HG02970 (cell line): ENCODE measurements around the gene INF2.
"Not testable (repeated sequence)": the region's sequence is repeated elsewhere in the genome, so short reads cannot be mapped to it uniquely, and the experiment has no call there.

Source experiments
- ATAC-seq: cut with Tn5 transposase; IDR thresholded peaks from one replicate; pipeline ENCODE4 v1.9.1; 2021; ENCODE audit warnings: mild to moderate bottlenecking, moderate library complexity, moderate number of reproducible peaks; ENCODE audit not compliant: unreplicated experiment, low FRiP score

Gene INF2

GRCh38 chr14:104689109-104689880 is at the start of gene INF2:
Gene INF2 (plus strand): TSS chr14:104689618. CDS start chr14:104701366, 11,748 bp downstream.
- ATAC-seq: no peak

GRCh38 chr14:104639885-104640548 is 49.4 kb upstream of the INF2 start:
- ATAC-seq: no peak

DNA sequence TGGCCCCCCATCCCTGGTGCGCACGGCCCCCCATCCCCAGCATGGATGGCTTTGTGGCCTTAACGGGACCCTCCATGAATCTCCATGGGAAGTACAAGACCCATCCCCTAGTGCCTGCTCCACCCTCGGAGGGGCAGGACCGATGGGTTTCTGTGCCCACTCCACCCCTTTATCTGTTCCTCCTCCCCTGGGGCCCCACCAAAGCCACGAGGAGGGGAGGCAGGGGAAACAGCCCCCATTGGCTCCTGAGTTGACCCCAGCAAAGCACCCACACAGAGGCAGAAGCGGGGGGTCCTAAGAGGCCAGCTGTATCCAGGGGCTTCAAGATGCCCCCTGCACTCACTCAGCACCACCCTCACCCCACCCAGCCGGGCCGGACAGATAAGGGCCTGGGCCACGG is 48.7 kb upstream of the INF2 start:
- ATAC-seq: no peak

- no peak for ATAC-seq
Observed at GRCh38 chr14:104641753-104642539, 47.5 kb upstream of the INF2 start.

DNA sequence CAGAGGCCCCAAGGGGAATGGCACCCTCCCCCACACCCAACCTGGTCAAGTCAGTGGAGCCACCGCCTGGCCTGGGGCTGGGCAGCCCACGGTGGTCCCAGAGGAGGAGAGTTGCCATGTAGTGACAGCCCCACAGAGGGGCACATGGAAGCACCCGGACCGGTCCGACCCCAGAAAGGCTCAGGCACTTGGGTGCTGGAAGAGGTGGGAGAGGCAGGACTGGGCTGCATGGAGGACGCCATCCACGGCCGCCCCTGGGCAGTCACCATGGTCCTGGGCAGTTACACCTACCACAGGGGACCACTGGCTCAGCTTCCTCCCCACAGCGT is 46.9 kb upstream of the INF2 start:
- ATAC-seq: no peak

DNA sequence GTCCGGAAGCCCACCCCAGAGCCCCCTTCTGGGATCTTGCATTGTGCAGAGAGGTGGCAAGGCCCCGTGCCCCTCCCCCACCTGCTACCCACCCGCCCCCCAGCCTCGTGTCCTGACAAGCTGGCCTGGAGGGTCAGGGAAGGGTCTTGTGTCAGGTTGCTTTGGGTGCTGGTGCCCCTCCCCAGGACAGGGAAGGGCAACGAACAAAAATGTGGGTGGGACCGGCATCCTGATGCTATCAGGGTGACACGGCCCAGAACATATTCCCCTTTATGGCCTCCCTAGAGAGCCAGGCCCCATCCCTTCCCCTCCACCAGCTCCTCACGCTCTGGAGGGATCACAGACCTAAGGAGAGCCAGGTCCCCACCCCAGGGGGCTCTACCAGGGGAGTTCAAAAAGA is 46.1 kb upstream of the INF2 start:
- ATAC-seq: no peak

GRCh38 chr14:104644091-104644635 is 45.3 kb upstream of the INF2 start:
- ATAC-seq: no peak

DNA sequence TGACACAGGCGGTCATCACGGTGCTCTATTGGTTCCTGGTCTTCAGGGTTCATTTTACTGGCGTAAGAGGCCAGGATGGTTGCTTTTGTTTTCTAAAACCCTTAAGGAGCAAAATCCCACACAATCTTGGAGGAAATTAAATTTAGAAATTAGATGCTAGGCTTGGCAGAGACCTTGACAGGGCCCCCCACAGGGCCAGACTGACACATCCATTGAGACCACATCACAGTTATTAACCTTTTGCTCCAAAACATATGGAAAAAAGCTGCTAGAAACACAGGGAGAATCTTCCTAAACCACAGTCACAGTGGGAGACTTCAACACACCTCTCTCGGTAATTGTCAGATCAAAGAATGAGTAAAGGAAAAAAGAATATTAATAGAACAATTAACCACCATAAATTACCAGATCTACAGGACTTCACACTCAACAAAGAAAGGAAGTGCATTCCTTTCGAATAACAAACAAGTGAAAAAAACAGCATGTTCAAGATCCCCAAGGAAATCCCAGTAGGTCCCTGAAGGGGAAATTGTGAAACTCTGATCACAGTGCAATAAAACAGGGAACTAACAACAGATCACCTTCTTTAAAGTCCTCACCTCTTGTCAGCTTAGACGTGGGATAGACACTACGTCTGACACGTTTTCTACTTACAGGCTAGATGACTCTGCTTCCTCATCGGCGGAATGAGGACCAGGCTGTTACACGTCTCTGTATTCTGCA is 44.6 kb upstream of the INF2 start:
- no peak for ATAC-seq

GRCh38 chr14:104647467-104648043 is 41.9 kb upstream of the INF2 start:
- ATAC-seq: no peak

- ATAC-seq: no peak
Observed at GRCh38 chr14:104650057-104650980, 39.1 kb upstream of the INF2 start.

DNA sequence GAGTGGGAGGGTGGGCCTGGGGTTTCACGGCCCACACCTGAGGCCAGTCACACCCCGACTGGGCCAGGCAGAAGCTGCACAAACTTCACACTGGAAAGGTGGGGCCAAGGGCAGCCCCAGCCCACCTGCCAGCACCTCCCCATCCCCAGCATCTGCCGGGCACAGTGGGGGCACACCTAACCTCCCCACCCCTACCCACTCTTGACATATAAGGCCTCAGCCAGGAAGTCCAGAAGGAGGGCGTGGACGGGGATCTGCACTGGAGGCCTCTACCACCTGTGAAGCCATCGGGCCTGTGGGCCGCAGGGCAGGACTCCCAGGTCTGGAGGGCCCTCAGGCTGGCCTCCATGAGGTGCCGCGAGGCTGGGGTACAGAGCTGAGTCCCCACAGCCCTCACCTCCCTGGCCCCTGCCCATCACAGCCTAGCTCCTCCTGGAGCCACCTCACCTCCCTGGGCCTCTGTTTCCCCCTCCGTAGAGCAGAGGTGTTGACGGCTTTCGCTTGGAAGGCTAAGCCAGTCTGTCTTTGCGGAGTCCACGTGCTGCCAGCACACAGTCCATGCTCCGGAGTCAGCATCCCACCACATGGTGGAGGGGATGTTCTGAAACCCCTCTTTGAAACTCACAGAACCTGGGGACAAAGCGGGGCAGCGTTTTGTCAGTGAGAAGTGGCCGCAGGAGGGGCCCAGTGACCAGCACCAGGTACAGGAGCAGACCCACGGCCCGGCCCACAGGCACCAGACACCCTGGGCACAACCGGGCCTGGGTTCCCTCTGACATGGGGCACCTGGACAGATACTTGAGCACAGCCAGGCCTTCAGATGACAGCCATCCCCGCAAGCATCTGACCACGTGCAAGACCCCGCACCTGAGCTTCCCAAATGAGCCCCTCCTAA is 38.2 kb upstream of the INF2 start:
- no peak for ATAC-seq

DNA sequence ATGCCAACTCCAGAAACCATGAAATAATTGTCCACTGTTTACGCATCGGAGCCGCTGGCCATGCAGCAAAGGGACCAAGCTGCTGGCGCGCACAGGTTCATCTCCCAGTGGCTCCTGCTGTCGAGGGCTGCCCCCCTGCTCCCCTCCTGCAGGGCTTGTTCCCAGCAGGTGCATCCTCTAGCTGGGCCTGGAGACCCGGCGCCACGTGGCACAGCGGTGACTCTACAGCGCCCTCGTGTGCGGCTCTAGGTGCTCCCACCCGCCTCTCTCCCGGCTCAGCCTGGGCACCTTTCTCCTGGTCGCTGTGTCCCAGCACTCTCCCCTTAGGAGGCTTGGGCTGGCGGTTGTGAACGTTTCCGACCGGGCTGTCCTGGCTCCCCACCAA is 37.5 kb upstream of the INF2 start:
- no peak for ATAC-seq

DNA sequence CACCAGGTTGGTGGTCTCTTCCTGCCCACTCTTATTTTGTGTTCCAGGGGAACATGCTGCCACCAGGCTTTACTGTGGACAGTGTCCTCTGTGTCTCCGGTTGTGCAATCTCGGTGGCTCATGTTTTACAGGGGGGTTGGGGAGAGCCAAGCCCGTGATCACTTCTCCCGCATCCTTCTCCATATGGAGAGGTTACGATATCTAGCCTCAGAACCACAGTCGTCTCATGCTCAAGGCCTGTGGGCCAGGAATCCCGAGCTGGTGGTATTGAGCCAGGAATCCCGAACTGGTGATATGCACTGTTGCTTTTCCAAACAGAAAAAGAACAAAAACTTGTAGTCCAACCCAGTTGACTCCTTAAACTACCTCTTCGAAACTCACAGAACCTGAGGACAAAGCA is 37.0 kb upstream of the INF2 start:
- no peak for ATAC-seq

GRCh38 chr14:104653130-104653920 is 36.1 kb upstream of the INF2 start:
- ATAC-seq: not testable (repeated sequence)

GRCh38 chr14:104654119-104654518 is 35.3 kb upstream of the INF2 start:
- ATAC-seq: no peak

DNA sequence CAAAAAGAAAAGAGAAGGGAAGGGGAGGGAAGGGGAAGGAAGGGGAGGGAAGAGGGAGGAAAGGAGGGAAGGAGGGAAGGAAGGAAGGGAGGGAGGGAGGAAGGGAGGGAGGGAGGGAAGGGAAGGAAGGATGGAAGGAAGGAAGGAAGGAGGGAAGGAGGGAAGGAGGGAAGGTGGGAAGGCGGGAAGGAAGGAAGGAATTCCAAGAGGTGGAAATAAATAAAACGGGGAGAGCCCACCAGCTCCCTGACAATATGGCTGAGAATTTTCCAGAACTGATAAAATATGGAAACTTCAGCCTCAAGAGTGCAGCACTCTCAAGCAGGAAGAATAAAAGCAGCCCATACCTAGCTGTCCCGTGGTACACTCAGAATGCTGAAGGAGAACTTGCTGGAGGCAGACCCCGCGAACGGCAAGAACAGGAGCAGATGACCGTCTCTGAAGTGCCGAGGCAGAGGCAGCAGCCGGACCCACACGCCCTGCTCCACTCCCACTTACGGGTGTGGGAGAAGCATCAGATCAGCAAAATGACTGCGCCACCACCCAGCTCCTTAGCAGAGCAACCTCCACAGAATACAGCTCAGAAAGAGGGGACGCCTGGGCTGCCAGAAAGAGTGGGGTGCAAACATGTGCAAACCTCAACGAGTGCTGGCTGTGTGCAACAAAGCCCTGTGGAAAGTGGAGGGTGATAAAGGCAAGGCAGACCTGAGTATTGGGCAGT is 34.1 kb upstream of the INF2 start:
- ATAC-seq: no peak
